Femur (tissue), 1 donor: Measurements from ENCODE around the gene PTPRE.

ENCODE experiments used
- DNase-seq: peaks from one replicate; pipeline ENCODE4 v3.0.0-alpha.2; 2017

The PTPRE gene, protein sequence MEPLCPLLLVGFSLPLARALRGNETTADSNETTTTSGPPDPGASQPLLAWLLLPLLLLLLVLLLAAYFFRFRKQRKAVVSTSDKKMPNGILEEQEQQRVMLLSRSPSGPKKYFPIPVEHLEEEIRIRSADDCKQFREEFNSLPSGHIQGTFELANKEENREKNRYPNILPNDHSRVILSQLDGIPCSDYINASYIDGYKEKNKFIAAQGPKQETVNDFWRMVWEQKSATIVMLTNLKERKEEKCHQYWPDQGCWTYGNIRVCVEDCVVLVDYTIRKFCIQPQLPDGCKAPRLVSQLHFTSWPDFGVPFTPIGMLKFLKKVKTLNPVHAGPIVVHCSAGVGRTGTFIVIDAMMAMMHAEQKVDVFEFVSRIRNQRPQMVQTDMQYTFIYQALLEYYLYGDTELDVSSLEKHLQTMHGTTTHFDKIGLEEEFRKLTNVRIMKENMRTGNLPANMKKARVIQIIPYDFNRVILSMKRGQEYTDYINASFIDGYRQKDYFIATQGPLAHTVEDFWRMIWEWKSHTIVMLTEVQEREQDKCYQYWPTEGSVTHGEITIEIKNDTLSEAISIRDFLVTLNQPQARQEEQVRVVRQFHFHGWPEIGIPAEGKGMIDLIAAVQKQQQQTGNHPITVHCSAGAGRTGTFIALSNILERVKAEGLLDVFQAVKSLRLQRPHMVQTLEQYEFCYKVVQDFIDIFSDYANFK

GRCh38 chr10:127906548-127907377 lies at the start of gene PTPRE:
Gene PTPRE (plus strand): TSS chr10:127907103. CDS start chr10:128040882, 133,779 bp downstream.
- DNase-seq: peak; percentile 78

GRCh38 chr10:127860592-127860991 lies 46.3 kb upstream of the PTPRE start:
- no peak for DNase-seq

DNA sequence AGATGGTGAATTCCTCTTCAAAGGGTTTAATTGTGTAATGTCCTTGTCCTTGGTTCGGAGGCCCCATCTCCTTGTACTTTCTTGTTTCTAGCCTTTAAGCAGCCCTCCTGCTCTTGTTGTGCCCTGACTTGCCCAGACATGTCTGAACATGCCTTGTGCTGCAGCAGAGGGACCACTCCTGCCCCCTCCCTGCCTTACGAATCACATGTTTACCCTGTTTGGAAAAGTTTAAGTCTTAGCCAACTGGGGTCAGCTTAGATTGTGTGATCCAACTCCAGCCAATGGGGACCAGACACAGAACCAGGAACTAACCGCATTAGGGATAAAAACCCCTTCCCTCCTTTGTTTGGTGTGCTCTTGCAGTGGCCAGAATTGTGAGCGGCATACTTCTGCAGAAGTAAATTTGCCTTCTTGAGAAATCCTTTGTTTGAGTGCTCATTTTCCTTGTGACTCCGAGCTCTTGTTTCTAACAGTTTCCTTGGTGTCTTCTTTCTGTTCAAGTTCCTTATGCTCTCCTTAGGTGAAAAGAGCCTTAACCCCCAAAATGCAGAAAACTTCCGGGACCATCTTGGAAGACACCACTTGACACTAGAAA lies 43.6 kb upstream of the PTPRE start:
- DNase-seq: no peak

DNA sequence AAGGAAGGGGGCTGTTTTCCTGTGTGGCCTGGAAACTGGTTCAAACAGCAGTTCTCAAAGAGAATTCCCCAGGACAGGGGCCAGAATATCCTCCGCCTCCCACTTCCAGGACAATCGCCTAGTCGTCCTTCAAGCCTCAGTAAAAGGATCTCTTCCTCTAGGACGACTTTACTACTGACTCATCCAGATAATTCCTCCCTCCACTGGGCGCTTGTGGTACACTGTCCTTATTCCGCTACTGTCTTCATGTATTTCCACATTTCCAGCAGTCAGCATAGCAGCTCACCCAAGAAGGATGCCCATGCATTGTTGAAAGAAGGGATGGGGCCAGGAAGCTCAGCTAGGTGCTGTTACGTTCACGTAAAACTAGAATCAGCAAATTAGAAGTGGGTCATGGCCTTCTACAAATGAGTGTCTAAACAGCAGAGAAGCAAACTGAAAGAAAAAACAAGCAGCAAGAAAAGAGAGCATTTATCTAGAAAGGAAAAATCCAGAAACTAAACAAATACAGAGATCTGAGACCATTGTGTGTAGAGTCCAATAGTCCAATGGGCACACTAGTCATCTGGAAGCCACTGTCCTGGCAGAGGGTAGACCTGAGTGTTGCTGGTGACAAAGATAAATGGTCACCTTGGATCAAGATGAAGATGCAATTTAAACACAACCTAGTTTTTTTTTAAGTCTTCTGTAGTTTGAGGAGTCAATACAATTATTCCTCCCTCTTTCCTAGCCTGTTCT lies 40.5 kb upstream of the PTPRE start:
- DNase-seq: no peak

- no peak for DNase-seq
Measured at GRCh38 chr10:127867805-127868204, 39.1 kb upstream of the PTPRE start.

GRCh38 chr10:127869329-127869728 lies 37.6 kb upstream of the PTPRE start:
- DNase-seq: no peak

GRCh38 chr10:127871631-127872010 lies 35.3 kb upstream of the PTPRE start:
- DNase-seq: no peak

DNA sequence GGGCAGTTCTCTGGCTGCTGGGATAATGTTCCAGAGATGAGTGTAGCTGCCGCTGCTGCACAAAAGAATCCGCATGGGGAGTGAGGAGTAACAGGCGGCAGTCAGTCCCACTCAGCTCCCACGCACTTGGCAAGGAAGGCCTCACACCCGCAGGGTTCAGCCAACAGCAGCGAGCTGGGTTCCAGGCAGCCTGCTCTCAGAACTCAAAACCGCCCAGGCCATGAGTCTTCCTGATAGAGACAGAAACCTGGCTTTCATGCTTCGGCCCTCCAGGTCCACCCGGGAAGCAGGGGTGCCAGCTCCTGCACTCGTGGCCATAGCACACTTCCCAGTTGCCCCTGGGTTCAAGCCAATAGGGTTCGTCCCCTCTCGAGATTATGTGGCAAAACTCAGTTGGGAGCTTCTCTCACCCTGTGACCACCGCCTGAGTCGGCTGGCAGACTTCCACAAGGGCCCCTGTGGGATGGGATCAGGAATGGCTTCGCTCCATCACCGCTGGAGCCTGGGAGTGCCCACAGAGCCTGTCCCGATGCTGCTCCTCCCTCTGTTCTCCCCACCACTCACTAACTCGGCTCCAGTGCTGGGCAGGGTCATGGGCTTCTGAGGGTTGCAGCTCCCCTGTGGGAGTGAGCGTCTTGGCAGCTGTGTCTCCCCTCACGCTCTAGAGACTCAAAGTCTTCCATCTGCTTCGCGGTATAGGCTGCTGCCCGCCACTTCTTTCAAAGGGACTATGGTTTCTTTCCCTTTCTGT lies 34.7 kb upstream of the PTPRE start:
- DNase-seq: no peak

DNA sequence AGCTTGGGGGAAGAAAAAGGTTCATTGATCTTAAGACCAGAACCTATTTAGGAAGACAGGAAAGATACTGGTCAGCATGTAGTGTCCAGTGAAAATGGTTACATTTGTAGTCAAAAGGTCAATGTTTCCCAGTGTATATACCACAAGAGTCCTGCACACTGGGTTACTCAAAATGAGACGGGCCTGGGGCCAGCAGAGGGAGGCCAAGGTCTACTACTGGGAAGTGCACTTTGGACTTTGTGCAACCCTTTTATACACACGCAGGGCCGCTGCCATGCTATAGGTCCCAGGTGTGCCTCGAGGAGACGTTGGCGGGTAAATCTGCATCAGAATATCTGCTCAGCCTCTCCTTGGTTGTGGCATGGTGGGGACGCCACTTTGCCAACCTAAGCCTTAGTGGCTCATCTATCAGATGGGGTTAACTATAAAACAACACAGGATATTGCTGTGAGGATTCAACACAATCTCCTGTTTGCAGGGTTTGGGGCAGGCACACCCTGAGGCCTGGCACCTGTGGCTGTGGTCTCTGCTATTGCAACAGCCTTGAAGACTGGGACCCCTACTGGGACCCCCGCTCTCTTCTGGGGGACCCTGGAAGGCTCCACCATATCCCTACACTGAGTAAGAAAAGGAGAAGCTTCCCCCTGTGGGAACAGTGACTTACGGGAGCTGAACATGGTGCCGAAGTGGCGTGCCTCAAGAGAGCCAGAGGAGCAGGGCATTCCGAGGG lies 33.9 kb upstream of the PTPRE start:
- DNase-seq: no peak

GRCh38 chr10:127873901-127874470 lies 32.9 kb upstream of the PTPRE start:
- no peak for DNase-seq

GRCh38 chr10:127874671-127875448 lies 32.0 kb upstream of the PTPRE start:
- DNase-seq: no peak

DNA sequence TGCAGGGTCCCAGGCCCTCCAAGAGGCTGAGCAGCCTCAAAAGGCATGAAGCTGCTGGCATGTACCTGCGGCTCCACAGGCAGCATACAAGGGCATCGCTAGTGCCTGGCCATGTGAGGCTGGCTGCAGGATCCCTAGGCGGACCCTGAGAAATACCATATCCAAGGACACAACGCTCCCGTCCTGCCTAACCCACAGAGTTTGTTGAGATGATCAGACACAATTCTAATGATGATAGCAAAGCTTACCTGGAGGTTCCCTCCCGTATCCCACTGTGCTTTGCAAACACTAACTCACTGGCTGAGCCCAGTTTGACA lies 31.5 kb upstream of the PTPRE start:
- DNase-seq: no peak

DNA sequence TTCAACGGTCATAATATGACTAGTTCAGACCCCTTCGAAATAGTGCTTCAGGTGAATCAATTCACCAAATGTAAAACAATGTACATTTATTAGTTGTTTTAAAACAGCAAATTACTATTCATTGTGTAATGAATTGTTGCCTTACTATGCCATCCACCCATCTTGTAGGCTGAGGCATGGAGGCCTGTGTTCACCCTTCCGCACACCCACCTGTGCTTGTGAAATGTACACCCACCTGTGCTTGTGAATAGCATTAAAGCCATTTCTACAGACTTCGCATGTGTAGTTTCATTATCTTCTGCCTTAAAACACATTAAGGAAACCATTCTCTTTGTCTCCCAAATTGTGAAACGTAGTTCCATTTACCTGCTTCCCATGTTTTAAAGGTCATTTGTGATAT lies 31.0 kb upstream of the PTPRE start:
- no peak for DNase-seq

DNA sequence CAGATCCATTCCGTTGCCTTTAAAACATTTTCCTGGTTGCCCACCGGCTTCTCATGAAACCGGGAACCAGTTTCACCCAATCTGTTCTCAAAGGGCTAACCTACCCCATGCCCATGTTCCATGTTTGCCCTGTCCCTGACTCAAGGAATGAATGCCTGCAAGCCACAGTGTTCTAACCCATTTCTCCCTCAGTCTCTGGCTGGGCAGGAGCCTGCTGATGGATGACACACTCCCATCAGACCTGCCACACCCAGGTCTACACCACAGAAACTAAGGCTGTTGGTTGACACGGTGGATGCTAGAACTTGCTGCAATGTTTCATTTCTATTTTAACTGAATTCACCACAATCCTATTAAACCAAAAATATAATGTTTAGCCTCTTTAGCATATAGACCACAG lies 29.8 kb upstream of the PTPRE start:
- DNase-seq: no peak

DNA sequence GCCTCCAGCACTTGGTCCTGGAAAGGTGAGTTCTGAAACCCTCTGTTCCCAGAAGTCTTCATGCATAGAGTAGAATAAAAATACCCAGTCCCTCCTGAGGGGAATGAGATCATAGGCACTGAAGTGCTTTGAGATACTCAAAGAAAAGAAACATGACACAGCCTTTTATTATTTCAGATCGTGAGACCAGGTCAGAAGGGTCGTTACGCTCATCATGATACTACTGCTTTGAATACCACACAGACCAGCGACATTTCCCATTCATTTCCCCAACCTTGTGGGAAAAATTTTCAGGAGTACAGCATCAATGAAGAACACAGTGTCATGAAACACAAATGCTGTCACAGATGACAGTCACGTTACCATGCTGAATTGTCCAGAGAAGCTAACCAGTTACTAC lies 29.2 kb upstream of the PTPRE start:
- no peak for DNase-seq

DNA sequence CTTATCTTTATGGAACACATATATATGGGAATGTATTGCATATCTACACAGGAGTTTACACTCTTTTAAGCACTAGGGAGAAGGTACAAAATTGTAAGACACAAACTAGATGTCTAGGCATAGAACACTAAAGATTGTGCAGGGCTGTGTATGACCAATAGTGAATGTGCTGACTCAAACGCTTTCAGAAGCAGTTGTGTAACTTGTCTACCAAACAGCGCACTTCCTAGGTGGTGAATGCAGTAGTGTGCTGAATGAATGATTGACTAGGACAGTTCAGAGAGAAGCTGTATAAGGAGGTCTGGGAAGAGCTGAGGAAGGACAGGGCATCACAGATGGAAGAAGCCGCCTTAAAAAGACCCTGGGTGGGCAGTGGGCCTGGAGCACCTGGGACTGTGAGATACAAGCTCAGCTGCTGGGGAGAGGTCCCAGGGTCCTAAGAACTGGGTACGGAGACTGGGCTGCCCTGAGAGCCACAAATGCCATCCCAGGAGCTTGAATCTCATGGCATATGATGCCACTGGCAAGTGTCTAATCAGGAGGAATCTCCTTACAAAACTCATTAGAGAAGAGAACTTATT lies 28.3 kb upstream of the PTPRE start:
- no peak for DNase-seq

DNA sequence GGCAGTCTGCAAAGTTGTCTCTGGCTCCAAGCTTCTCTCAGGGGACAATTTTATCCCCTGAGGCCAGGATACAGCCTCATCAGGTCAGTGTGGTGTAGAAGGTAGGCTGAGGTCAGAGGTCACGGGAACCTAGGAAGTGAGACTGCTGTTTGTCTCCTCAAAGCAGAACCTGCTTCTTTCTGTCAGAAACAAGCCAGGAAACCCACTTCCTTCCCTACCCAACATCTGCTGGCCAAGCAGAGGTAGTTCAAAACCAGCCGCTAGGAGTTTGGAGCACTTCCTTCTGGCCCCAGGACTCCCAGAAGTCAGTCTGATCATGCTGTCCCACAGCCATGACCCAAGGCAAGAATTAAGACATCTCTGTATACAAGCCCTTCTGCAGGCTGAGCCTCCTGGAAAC lies 26.3 kb upstream of the PTPRE start:
- DNase-seq: peak; percentile 33

GRCh38 chr10:127881262-127881661 lies 25.6 kb upstream of the PTPRE start:
- DNase-seq: no peak

DNA sequence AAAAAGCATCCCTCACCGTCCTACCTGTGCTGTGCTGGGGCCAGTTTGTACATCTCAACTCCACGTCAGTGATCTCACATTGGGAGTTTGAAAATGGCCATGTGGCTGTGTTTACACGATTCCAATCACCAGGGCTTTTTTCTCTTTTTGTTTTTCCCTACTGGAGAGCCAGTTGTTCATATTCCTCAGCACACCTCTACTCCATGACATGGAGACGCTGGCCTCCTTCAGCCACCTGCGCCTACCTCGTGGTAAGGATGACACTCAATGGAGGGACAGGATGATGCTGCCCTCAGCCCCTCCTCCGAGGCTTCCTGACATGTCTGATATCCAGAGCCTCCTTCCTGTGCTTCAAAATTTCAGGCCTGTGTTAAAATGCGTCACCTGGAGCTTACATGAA lies 24.5 kb upstream of the PTPRE start:
- DNase-seq: no peak
